Peyer's patch (tissue), 4 donors: ENCODE measurements around the gene SNRPF. TPM values are rescaled to one million over a fixed set of nuclear protein-coding genes. Genes with fewer than 3 reads are reported as not detected.
"Not testable (repeated sequence)": the region's sequence is repeated elsewhere in the genome, so short reads cannot be mapped to it uniquely, and the experiment has no call there.

Source experiments
- DNase-seq, 3 donors: peaks; one replicate each; pipeline ENCODE4 v3.0.0-alpha.2; 2017 to 2019
- H3K27ac ChIP-seq, 4 donors: fragments of 200-600 bp; sonication (generic); one replicate each; pipeline ENCODE4 v1.5.1; 2016 to 2019
- H3K27me3 ChIP-seq, 2 donors: fragments of 200-600 bp; sonication (generic); one replicate each; pipeline ENCODE4 v1.5.1; 2019
- H3K36me3 ChIP-seq, 3 donors: fragments of 200-600 bp; sonication (generic); one replicate each; pipeline ENCODE4 v1.5.1; 2016 to 2019
- H3K4me1 ChIP-seq, 4 donors: fragments of 200-600 bp; sonication (generic); one replicate each; pipeline ENCODE4 v1.5.1; 2016 to 2019
- H3K4me3 ChIP-seq, 4 donors: fragments of 200-600 bp; sonication (generic); 1 replicate in 3 of 4; 2 replicates in 1 of 4; pipeline ENCODE4 v1.5.1; 2016 to 2019; ENCODE audit warnings: mild to moderate bottlenecking in 1 of 4
- H3K9me3 ChIP-seq, 4 donors: fragments of 200-600 bp; sonication (generic); one replicate each; pipeline ENCODE4 v1.5.1; 2016 to 2019; ENCODE audit warnings: mild to moderate bottlenecking in 1 of 4
- POLR2A ChIP-seq, 2 donors: fragments of 450-650 bp; IDR thresholded peaks; one replicate each; pipeline ENCODE4 v1.5.1; 2017; ENCODE audit warnings: antibody characterized with exemption in 2 of 2, mild to moderate bottlenecking in 2 of 2, moderate library complexity in 2 of 2
- total RNA-seq, 4 donors: library from RNA; depleted of rRNA; stranded (reverse); fragments of >200 nt; gene quantifications; one replicate each; pipeline ENCODE4 v1.1.0, GENCODE V29; 2016
- TF ChIP-seq, protein P1 (sequence below), 6 experiments: fragments of 450-650 bp in 4 of 6; fragments of 200-600 bp in 2 of 6; sonication (generic) in 1 of 6; IDR thresholded peaks; one replicate each; pipeline ENCODE4 v1.5.1; 2017 to 2019; ENCODE audit warnings: antibody characterized with exemption in 6 of 6, mild to moderate bottlenecking in 3 of 6, moderate library complexity in 1 of 6

The SNRPF gene
- total RNA-seq, result 10 to 100 TPM in 1 of 4 donors, 1 to 10 TPM in 3; 2.8 to 11.6 (median 4.5) TPM

DNA sequence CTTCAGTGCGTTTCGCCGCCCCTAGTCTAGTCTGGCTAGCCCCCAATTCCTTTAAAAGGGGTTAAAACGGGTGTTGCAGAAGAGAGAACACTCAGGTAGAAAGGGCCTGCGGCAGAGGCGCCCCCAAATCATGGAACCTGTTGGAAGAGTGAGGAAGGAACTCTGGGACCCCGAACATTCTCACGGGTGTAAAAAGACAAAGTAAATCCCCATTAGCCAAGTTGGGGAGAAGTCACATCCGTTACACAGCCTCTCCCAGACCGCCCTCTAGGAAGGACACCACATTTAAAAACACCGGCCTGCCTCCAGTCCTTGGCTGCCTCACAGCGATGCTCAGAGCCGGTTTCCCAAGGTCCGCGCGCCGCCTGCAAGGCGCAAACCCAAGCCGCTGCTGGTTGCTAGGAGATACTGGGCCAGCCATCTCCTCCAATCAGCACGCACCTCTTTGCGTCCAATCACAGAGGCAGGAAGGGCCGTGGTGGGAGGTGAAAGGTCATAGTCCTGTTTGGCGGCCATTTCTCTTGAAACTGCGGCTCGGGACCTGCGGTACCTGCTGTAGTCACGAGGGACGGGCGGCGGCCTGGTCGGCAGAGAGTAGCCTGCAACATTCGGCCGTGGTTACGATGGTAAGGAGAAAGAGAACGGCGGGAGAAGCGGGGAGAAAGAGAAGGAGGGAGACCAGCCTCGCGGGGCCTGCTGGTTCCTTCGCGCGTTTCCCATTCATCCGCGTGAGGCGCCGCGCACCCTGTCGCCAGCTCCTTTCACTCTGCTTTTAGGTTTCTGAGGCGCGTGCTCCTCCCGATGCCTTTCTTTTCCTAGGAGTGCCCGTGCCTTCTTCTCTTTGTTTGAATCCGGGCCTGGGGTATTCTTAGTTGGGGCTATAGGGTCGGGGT, at the start of gene SNRPF:
SNRPF (plus strand) TSS at position 502 of the 893 bp plus-strand sequence; CDS start at position 624, 122 bp downstream.
- Histone ChIP-seq H3K27me3 (no peaks in the 10 kb centered on the region), H3K36me3 (peaks cover 0 to 24% (median 0%) of the 10 kb centered on the region in 3 donors), H3K27ac (peak within 1 kb of the TSS; percentile 65 to 83 (median 76)), H3K4me3 (peak within 1 kb of the TSS; percentile 62 to 92 (median 68)), H3K9me3 (no peaks in the 10 kb centered on the region), H3K4me1 (peaks cover 0 to 13% (median 5%) of the 10 kb centered on the region in 4 donors)
- TF ChIP-seq POLR2A (IDR thresholded peaks at IDR 0.05), result no peak
- TF ChIP-seq, protein P1, sequence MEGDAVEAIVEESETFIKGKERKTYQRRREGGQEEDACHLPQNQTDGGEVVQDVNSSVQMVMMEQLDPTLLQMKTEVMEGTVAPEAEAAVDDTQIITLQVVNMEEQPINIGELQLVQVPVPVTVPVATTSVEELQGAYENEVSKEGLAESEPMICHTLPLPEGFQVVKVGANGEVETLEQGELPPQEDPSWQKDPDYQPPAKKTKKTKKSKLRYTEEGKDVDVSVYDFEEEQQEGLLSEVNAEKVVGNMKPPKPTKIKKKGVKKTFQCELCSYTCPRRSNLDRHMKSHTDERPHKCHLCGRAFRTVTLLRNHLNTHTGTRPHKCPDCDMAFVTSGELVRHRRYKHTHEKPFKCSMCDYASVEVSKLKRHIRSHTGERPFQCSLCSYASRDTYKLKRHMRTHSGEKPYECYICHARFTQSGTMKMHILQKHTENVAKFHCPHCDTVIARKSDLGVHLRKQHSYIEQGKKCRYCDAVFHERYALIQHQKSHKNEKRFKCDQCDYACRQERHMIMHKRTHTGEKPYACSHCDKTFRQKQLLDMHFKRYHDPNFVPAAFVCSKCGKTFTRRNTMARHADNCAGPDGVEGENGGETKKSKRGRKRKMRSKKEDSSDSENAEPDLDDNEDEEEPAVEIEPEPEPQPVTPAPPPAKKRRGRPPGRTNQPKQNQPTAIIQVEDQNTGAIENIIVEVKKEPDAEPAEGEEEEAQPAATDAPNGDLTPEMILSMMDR (IDR thresholded peaks at IDR 0.05), result peak in 3 of 6 experiments; percentile 26 to 34 (median 30)
- DNase-seq, result peak; percentile 93 to 98 (median 95)

DNA sequence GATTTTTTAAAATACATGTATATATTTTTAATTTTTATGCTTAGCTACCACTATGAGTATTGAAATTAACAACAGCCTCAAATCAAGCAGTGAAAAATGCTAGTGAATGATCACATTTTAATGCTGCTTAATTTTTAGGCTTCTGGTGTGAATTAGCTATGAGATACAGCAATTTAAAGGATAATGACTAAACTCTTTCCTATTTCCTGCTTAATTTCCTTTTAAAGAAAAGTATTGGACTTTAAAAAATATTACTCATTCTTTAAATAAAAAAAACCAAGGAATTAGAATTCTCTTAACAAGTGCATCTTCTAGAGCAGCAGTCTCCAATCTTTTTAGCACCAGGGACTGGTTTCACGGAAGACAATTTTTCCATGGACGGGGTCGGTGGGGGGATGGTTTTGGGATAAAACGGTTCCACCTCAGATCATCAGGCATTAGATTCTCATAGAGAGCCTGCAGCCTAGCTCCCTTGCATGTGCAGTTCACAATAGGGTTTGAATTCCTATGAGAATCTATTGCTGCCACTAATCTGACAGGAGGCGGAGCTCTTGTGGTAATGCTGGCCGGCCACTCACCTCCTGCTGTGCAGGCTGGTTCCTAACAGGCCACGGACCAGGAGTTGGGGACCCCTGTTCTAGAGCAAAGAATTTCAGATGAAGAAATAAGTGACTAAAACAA, 49.6 kb upstream of the SNRPF start:
- Histone ChIP-seq H3K9me3 (no peaks in the 10 kb centered on the region), H3K36me3 (no peaks in the 10 kb centered on the region), H3K4me1 (no peaks in the 10 kb centered on the region), H3K27ac (no peak overlapping the region), H3K4me3 (no peak overlapping the region), H3K27me3 (no peaks in the 10 kb centered on the region)
- TF ChIP-seq, protein P1 (IDR thresholded peaks at IDR 0.05), result no peak
- no peak for TF ChIP-seq POLR2A (IDR thresholded peaks at IDR 0.05)
- DNase-seq, result no peak

DNA sequence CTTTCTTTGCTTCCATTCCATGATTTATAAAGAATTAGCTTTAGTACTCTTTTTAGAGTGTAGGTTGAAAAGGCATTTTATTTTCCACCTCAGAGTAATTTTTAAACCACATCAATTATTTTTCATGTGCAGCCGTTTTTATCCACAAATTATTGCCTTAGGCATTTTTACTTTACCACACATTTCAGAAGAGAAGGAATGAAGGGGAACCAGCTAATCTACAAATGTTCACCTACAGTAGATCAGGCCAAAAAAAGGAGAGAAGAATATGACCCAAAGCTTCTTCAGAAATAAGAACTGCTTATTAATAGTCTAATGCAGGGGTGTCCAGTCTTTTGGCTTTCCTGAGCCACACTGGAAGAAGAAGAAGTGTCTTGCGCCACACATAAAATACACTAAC, 48.3 kb upstream of the SNRPF start:
- H3K9me3 ChIP-seq, result no peaks in the 10 kb centered on the region
- H3K4me3 ChIP-seq, result no peak overlapping the region
- H3K36me3 ChIP-seq, result no peaks in the 10 kb centered on the region
- no peak for TF ChIP-seq POLR2A (IDR thresholded peaks at IDR 0.05)
- no peaks in the 10 kb centered on the region for H3K4me1 ChIP-seq
- DNase-seq, result no peak
- H3K27me3 ChIP-seq, result no peaks in the 10 kb centered on the region
- H3K27ac ChIP-seq, result no peak overlapping the region

DNA sequence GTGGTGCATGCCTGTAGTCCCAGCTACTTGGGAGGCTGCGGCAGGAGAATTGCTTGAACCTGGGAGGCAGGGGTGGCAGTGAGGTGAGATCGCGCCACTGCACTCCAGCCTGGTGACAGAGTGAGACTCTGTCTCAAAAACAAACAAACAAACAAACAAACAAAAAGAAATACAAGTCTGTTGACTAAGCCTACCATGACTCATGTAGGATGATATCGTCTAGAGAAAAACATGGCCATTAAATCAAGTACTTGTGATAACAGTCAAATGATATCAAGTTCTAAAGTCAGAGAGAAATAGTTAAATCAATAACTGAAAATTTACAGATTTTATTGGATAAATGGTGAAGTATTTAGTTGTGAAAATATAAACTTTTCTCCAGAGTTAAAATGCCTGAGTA, 46.6 kb upstream of the SNRPF start:
- H3K27me3 ChIP-seq, DNase-seq, H3K27ac ChIP-seq, H3K9me3 ChIP-seq, H3K4me3 ChIP-seq, H3K36me3 ChIP-seq, H3K4me1 ChIP-seq: not testable (repeated sequence)

DNA sequence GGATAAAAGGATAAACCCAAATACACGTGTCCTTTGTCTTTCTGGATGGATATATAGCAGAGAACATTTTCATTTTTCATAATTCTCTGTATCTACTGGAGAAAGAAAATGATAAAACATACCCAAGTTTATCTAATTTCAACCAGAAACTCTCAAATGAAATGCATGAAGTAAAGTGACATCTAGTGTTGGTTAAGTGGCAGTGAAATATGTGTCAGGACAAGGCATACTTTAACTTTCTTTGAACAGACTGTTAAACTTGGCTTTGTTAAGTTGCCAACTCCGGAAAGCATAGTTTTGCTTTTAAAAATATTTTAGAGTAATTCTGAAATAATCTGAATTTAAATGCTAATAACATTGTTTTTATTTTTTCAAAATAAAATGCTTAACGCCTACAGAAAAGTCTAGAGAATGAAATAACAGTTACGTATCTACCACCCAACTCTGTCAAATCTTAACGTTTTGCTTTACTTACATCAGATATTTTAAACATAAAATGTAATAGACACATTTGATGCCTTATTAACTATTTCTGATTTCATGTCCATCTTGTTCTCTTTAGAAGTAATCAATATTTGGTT, 43.0 kb upstream of the SNRPF start:
- H3K4me3 ChIP-seq, result no peak overlapping the region
- no peaks in the 10 kb centered on the region for H3K9me3 ChIP-seq
- H3K36me3 ChIP-seq, result no peaks in the 10 kb centered on the region
- no peaks in the 10 kb centered on the region for H3K27me3 ChIP-seq
- no peak overlapping the region for H3K27ac ChIP-seq
- DNase-seq, result no peak
- no peaks in the 10 kb centered on the region for H3K4me1 ChIP-seq
- TF ChIP-seq, protein P1 (IDR thresholded peaks at IDR 0.05), result peak in 5 of 6 experiments; percentile 27 to 87 (median 81)
- no peak for TF ChIP-seq POLR2A (IDR thresholded peaks at IDR 0.05)

DNA sequence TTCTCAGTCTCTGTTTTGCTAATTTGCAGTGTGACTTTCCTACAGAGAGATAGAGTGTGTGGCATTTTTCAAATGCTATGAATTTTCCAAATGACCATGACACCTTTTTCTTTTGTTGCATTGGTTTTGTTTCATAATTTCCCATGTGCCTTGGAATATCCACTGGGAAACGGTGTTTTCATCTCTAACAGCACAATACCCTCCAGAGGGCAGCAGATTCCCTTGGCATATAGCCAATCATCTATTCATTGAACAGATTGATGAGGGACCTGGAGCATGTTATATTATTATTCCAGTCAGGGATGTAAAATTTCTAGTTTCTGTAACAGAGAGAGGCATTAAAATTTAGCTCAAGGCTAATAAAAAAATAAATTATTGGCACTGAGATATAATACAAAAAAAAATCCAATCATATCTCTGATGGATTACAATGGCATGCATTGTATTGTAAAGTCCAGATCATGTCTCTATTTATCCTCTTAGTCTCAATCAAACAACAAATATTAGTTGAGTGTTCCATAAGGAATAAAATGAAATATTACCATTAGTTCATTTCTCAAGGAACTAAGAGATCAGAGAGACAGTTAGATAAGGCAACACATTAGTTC, 38.6 kb upstream of the SNRPF start:
- DNase-seq, result peak in 1 of 3 donors; percentile 75
- no peaks in the 10 kb centered on the region for H3K9me3 ChIP-seq
- TF ChIP-seq, protein P1 (IDR thresholded peaks at IDR 0.05), result peak in 4 of 6 experiments; percentile 15 to 80 (median 76)
- TF ChIP-seq POLR2A (IDR thresholded peaks at IDR 0.05), result no peak
- no peak overlapping the region for H3K4me3 ChIP-seq
- H3K4me1 ChIP-seq, result no peaks in the 10 kb centered on the region
- no peaks in the 10 kb centered on the region for H3K27me3 ChIP-seq
- no peaks in the 10 kb centered on the region for H3K36me3 ChIP-seq
- no peak overlapping the region for H3K27ac ChIP-seq
